ENCODE measurements around the gene FGGY.

DNA sequence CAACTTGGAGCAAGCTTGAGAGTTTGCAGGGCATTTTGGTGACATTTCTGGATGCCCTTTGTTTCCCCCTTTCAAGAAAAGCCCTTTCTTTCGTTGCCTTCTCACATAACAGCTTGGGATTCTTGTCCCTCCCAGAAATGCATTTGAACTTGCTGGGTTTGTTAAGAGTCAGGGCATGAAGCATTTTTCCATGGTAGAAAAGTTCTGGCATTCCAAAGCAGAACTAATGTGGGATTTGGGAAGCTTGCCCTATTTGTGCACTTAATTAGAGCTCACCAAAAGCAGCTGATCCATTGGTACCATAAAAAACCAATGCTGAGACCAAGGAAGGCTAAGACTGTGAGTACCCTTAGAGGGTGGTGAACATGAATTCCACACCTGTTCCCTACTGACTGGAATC is 418.1 kb downstream of the FGGY start:
- TF ChIP-seq CTCF (IDR thresholded peaks at IDR 0.05): no peak
- no peak for TF ChIP-seq POLR2A (IDR thresholded peaks at IDR 0.05)

All from body of pancreas (tissue), 4 donors.